ENCODE results near the gene CRACDL. TPM values are rescaled to one million over a fixed set of nuclear protein-coding genes. Genes with fewer than 3 reads are reported as not detected.

Gene CRACDL
- total RNA-seq, 1 experiment from 2014 or later = 2.4 TPM

DNA sequence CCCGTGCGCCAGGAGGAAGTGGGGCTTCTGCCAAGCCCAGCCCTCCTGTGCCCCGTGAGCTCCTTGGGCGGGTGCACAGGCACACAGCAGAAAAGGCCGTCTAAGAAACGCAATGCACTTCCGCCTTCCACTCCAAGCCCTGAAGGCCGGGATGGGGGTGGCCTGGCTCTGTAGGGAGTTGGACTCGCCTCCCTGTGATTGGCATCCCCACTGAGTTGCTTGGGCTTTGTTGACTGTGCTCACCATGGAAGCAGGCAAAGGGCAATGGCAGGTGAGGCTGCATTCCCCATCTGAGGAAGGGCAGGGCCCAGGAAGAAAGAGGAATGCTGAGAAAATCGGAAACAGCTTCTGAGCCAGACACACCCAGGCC, 66.8 kb downstream of the CRACDL start:
- in situ Hi-C loops (cut with HindIII; ENCODE audit: low pct_unique_long_range_greater_than_20kb, low sequenced_read_pairs) (no loop called here), intact Hi-C loops (cut with micrococcal nuclease; ENCODE audit: unreplicated experiment) (no loop called here)
- POLR2A ChIA-PET = interaction anchor here (0.6 kb wide), 1 partner anchor 95 kb away, joined by 3 read pairs; no protein-coding TSS in a partner anchor
- no peak for TF ChIP-seq TCF7L2 (IDR thresholded peaks at IDR 0.05; ENCODE audit: low read depth, low read length)
- TF ChIP-seq, protein P1, sequence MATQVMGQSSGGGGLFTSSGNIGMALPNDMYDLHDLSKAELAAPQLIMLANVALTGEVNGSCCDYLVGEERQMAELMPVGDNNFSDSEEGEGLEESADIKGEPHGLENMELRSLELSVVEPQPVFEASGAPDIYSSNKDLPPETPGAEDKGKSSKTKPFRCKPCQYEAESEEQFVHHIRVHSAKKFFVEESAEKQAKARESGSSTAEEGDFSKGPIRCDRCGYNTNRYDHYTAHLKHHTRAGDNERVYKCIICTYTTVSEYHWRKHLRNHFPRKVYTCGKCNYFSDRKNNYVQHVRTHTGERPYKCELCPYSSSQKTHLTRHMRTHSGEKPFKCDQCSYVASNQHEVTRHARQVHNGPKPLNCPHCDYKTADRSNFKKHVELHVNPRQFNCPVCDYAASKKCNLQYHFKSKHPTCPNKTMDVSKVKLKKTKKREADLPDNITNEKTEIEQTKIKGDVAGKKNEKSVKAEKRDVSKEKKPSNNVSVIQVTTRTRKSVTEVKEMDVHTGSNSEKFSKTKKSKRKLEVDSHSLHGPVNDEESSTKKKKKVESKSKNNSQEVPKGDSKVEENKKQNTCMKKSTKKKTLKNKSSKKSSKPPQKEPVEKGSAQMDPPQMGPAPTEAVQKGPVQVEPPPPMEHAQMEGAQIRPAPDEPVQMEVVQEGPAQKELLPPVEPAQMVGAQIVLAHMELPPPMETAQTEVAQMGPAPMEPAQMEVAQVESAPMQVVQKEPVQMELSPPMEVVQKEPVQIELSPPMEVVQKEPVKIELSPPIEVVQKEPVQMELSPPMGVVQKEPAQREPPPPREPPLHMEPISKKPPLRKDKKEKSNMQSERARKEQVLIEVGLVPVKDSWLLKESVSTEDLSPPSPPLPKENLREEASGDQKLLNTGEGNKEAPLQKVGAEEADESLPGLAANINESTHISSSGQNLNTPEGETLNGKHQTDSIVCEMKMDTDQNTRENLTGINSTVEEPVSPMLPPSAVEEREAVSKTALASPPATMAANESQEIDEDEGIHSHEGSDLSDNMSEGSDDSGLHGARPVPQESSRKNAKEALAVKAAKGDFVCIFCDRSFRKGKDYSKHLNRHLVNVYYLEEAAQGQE (IDR thresholded peaks at IDR 0.05; ENCODE audit: insufficient read depth in 1 of 2, low read depth in 2 of 2, low read length in 1 of 2) = no peak
- TF ChIP-seq, protein P2, sequence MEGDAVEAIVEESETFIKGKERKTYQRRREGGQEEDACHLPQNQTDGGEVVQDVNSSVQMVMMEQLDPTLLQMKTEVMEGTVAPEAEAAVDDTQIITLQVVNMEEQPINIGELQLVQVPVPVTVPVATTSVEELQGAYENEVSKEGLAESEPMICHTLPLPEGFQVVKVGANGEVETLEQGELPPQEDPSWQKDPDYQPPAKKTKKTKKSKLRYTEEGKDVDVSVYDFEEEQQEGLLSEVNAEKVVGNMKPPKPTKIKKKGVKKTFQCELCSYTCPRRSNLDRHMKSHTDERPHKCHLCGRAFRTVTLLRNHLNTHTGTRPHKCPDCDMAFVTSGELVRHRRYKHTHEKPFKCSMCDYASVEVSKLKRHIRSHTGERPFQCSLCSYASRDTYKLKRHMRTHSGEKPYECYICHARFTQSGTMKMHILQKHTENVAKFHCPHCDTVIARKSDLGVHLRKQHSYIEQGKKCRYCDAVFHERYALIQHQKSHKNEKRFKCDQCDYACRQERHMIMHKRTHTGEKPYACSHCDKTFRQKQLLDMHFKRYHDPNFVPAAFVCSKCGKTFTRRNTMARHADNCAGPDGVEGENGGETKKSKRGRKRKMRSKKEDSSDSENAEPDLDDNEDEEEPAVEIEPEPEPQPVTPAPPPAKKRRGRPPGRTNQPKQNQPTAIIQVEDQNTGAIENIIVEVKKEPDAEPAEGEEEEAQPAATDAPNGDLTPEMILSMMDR (IDR thresholded peaks at IDR 0.05) = no peak
- no peak for TF ChIP-seq SIN3A (IDR thresholded peaks at IDR 0.05; ENCODE audit: borderline replicate concordance, insufficient read depth, low read depth, low read length)
- no peak for TF ChIP-seq POLR2AphosphoS5 (IDR thresholded peaks at IDR 0.05; ENCODE audit: low read depth, low read length)
- H3K27ac ChIP-seq (ENCODE audit: low read length) = no peak overlapping the region
- ATAC-seq (0 out of 2 replicates have a peak, but pooled peaks have one; percentile 36), DNase-seq (ENCODE audit: low read depth, low spot score) (no peak)
- H3K4me3 ChIP-seq (ENCODE audit: low read depth in 2 of 2, low read length in 2 of 2) = no peak overlapping the region
- H3K36me3 ChIP-seq (ENCODE audit: control insufficient read depth, insufficient read depth, low read length) = no peaks in the 10 kb centered on the region
- no peaks in the 10 kb centered on the region for H3K9me3 ChIP-seq (ENCODE audit: control insufficient read depth, insufficient read depth, low read depth, low read length)
- CTCF ChIA-PET = interaction anchor here (0.6 kb wide), 1 partner anchor 453 kb away, joined by 4 read pairs; no protein-coding TSS in a partner anchor
- no peaks in the 10 kb centered on the region for H3K4me1 ChIP-seq (ENCODE audit: control insufficient read depth, insufficient read depth, low read length)
- no peaks in the 10 kb centered on the region for H3K27me3 ChIP-seq (ENCODE audit: control insufficient read depth, insufficient read depth, low read length)
- no TSS peak for BruUV-seq (replicated peaks)

- DNase-seq (ENCODE audit: low read depth, low spot score) = no peak
- H3K4me1 ChIP-seq (ENCODE audit: control insufficient read depth, insufficient read depth, low read length) = no peaks in the 10 kb centered on the region
- POLR2A ChIA-PET = interaction anchor here (0.5 to 0.6 kb wide), 2 partner anchors 94 to 276 kb away, joined by 3 to 4 read pairs; no protein-coding TSS in a partner anchor
- H3K36me3 ChIP-seq (ENCODE audit: control insufficient read depth, insufficient read depth, low read length) = no peaks in the 10 kb centered on the region
- CTCF ChIA-PET = interaction anchor here (0.6 kb wide), 1 partner anchor 452 kb away, joined by 4 read pairs; no protein-coding TSS in a partner anchor
- no peak overlapping the region for H3K4me3 ChIP-seq (ENCODE audit: low read depth in 2 of 2, low read length in 2 of 2)
- TF ChIP-seq TCF7L2 (IDR thresholded peaks at IDR 0.05; ENCODE audit: low read depth, low read length) = no peak
- TF ChIP-seq, protein P1 (IDR thresholded peaks at IDR 0.05; ENCODE audit: insufficient read depth in 1 of 2, low read depth in 2 of 2, low read length in 1 of 2) = no peak
- TF ChIP-seq, protein P2 (IDR thresholded peaks at IDR 0.05) = no peak
- no peak for TF ChIP-seq POLR2AphosphoS5 (IDR thresholded peaks at IDR 0.05; ENCODE audit: low read depth, low read length)
- no peak for TF ChIP-seq SIN3A (IDR thresholded peaks at IDR 0.05; ENCODE audit: borderline replicate concordance, insufficient read depth, low read depth, low read length)
- no TSS peak for BruUV-seq (replicated peaks)
- intact Hi-C loops (cut with micrococcal nuclease; ENCODE audit: unreplicated experiment) (no loop called here), in situ Hi-C loops (cut with HindIII; ENCODE audit: low pct_unique_long_range_greater_than_20kb, low sequenced_read_pairs) (no loop called here)
- no peaks in the 10 kb centered on the region for H3K27me3 ChIP-seq (ENCODE audit: control insufficient read depth, insufficient read depth, low read length)
- H3K27ac ChIP-seq (ENCODE audit: low read length) = no peak overlapping the region
- peak; percentile 11; the same call in 1 of the 2 replicates for ATAC-seq
- no peaks in the 10 kb centered on the region for H3K9me3 ChIP-seq (ENCODE audit: control insufficient read depth, insufficient read depth, low read depth, low read length)
Observed at GRCh38 chr2:98868548-98869271, 67.3 kb downstream of the CRACDL start.

Data from Panc1 (cell line).